Measurements from ENCODE around the gene PTPRS. TPM values are rescaled to one million over a fixed set of nuclear protein-coding genes. Genes with fewer than 3 reads are reported as not detected.
A peak's percentile ranks its signal among the peaks of the same experiment; 100 is the strongest.
"Not testable (repeated sequence)": the region's sequence is repeated elsewhere in the genome, so short reads cannot be mapped to it uniquely, and the experiment has no call there.

Gene PTPRS
- 44.8 TPM for polyA plus RNA-seq (ENCODE audit: insufficient read length)

DNA sequence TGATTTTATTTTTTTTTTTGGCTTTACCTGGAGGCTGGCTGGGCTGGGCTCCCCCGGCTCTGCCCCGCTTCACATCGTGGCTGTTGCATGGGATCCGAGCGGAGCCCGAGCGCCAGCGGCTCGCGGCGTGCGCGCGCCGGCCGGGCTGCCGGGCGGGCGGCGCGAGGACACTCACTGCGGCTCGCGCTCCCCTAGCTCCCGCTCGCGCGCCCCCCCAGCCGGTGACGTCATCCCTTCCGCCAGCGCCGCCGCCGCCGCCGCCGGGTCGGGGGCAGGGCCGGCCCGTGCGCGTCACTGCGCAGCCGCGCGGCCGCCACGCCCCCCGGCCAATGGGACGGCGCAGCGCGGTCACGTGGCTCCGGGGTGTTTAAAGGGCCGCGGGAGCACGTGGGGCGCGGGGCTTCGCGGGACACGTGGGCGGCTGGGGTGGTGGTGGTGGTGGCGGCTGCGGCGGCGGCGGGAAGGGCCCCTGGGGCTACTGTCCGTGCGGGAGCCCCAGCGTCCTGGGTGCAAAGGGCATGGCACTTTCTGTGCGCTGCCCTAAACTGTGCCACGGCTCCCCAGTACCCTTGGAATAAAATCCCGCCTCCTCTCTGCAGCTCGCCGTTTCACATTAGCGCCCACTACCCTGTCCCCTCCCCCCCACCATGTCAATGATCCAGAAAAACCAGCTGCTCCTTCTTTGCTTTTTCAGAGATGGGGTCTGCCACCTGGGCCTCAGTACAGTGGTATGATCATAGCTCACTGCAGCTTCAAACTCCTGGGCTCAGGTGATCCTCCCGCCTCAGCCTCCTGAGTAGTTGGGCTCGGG lies at the start of gene PTPRS:
TSS of gene PTPRS (minus strand) at position 176 of the 811 bp plus-strand sequence. CDS start 54,672 bp downstream, outside the sequence.
- peak; percentile 79 for DNase-seq

DNA sequence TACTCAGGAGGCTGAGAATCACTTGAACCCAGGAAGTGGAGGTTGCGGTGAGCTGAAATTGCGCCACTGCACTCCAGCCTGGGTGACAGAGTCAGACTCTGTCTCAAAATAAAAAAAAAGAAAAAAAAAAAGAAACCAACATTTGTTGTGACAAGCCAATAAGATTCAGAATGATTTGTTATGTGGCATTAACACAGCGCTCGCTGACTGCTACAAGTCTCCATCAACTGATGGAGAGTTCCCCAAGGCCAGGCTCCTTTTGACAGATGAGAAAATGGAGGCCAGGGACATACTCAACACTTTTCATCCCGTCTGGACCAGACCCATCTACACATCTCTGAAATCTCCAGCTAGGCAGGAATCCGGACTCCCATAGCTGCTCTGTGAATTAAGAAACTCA lies 48.7 kb upstream of the PTPRS start:
- no peak for DNase-seq

DNA sequence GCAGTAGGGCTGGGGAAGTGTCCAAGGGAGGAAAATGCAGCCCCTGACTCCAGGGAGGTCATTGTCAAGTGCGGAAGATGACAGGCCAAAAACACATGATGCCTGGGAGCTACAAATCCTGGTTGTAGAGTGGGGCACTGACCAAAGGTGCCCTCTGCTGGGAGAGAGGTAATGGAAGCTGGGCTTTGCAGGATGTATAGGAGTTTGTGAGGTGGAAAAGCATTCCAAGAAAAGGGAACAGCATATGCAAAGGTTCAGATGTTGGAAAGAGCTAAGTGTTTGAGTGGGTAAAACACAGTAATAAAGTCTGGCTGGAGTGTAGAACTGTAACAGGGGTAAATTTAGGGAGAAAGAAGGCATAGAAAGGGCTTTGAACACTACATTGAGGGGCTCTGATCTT lies 46.9 kb upstream of the PTPRS start:
- DNase-seq, result no peak

DNA sequence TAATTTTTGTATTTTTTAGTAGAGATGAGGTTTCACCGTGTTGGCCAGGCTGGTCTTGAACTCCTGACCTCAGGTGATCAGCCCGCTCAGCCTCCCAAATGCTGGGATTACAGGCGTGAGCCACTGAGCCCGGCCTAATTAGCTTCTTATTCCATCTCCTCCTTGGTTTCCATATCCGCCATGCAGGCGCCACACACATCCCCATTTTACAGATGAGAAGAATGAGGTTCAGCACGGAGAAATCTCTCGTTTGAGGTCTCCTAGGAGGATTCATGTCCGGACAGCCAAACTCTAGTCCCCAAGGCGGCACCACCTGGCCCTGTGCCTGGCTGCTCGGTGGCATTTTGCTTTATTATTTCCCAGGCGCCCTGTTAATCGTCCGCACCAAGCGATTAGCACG lies 46.2 kb upstream of the PTPRS start:
- DNase-seq, result no peak

DNA sequence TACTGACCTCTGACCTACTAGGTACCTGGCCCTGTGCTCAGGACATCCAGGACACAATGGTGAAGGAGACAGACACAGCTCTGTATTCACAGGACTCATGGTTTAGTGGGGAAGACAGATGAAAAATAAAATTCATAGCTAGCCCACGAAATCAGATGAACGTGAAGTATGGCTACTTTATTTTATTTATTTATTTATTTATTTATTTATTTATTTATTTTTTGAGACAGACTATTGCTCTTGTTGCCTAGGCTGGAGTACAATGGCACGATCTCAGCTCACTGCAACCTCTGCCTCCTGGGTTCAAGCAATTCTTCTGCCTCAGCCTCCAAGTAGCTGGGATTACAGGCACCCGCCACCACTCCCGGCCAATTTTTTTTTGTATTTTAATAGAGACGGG lies 40.6 kb upstream of the PTPRS start:
- DNase-seq, result not testable (repeated sequence)

DNA sequence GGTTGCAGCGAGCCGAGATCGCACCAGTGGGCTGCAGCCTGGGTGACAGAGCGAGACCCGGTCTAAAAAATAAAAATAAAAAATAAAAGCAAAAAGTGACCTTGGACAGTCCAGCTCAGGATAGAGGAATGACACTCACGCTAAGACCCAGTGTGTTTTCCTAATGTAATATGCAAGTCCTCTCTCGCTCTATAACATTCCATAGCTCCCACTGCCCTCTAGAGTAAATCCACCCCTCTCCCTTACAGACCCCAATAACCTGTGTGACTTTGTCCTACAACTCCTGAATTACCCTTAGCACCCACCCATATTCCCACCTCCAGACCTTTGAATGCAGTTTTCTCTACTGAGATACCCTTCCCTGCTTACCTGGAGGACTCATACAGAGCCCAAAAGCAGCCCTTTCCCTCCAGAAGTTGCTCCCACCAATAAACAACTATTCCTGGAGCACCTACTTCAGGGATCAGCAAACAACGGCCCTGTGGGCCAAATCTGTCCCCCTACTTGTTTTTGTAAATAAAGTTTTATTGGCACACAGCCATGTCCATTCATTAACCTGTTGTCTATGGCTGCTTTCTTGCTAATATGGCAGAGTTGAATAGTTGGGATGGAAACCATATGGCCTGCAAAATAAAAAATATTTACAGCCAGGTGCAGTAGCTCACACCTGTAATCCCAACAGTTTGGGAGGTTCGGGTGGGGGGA lies 39.8 kb upstream of the PTPRS start:
- no peak for DNase-seq

DNA sequence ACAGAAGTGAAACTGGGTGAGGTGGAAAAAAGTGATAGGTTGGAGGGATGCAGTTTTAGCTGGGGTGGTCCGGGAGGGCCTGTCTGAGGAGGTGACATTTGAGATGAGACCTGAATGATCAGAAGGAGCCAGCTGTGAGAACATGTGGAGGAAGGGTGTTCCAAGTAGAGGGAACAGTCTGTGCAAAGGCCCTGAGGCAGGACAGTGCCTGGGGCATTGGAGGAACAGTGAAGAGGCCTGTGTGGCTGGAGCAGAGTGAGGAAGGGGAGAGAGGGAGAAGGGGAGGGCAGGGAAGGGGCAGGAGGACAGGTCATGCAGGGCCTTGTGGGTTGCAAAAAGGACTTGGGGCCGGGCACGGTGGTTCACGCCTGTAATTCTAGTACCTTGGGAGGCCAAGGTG lies 36.3 kb upstream of the PTPRS start:
- no peak for DNase-seq

DNA sequence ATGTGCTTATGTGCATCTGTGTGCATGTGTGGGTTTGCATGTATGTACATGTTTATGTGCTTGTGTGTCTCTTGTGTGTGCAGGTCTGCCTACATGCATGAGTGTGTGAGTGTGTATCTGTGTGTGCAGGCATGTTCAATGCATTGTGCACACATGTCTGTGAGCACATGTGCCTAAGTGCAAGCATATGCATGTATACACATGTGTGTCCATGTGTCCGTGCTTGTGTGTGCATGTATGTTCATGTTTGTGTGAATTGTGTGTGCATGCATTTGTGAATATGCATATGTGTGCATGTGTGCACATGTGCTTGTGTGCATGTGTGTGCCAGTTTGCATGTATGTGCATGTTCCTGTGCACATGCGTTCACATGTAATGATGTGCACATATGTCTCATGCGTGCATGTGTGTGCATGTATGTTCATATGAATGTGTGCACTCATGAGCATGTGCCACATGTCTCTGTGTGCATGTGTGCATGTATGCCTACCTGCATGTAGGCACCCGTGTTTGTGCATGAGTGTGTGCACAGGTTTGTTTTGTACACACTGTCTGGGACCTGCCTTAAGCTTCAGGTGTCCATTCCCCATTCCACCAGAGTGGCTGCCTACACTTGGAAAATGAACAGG lies 32.1 kb upstream of the PTPRS start:
- DNase-seq, result no peak

DNA sequence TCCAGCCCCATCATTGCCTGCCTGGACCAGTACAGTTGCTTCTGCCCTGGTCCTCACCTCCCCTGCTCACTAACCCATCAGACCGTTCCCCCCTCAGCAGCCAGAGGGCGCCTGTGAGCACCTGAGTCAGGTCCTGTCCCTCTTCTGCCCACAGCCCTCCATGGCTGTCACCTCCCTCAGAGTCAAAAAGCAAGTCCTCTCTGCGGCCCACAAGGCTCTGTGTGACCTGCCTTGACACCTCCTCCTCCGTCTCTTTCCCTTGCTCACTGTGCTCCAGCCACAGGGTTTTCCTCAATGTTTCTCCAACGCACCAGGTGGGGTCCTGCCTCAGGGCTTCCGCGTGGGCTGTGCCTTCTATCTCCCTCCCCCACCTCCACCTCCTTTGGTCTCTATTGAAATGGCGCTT lies 29.4 kb upstream of the PTPRS start:
- no peak for DNase-seq

DNA sequence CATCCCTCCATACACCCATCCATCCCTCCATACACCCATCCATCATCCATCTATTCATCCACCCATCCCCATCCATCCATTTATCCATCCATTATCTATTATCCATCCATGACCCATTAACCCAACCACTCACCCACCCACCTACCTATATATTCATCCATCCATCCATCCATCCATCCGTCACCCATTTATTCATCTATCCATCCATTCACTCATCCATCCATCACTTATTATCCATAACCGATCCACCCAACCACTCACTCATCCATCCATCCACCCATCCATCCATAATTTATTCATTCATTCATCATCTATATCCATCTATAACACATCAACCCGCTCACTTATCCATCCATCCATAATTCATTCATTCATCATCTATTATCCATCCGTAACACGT lies 28.7 kb upstream of the PTPRS start:
- DNase-seq, result no peak

DNA sequence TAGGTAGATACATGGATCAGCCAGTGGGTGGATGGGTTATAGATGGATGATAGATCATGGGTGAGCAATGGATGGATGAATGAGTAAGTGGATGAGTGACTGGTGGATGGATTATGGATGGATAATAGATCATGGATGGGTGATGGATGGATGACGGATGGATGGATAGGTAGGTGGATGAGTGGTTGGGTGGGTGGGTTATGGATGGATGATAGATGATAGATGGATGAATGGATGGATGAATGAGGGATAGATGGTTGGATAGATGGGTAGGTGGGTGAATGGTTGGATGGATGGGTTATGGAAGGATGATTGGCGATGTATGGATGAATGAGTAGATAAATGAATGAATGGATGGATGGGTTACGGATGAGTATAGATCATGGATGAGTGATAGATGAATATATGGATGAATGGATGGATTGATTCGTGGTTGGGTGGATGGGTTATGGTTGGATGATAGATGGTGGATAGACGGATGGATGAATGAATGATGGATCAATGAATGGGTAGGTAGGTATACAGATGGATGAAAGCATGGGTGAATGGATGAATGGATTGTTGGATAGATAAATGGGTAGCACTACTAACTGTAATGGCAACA lies 27.0 kb upstream of the PTPRS start:
- no peak for DNase-seq

DNA sequence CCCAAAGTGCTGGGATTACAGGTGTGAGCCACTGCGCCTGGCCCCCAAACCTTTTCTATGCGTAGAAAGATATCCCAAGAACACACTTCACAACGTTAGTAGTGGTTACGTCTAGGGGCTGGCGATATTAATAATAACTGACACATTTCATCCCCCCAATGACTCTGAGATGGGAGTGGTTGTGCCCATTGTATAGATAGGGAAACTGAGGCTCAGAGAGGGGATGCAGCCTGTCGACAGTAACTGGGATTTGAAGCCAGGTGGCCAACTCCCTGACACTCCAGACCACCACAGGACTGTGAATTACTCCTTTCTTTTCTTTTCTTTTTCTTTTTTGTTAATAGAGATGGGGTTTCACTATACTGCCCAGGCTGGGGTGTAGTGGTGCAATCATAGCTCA lies 25.3 kb upstream of the PTPRS start:
- no peak for DNase-seq

DNA sequence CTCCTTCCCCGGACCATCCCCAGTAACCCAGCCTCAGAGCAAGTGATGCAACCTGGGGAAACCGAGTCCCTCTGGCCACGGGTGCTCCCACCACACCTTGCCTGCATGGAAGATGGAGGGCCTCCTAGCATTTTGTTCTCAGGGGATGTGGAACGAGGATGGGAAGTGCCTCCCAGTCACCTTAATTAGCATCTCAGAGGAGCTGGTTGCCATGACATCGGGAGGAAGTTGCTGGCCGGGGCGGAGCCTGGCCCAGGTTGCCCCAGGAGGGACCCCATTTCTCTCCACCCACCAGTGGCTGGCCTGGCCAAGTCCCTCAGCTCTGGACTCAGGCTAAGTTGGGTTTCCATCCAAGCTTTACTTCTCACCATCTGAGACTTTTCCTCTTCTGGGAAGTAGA lies 24.1 kb upstream of the PTPRS start:
- DNase-seq, result no peak

DNA sequence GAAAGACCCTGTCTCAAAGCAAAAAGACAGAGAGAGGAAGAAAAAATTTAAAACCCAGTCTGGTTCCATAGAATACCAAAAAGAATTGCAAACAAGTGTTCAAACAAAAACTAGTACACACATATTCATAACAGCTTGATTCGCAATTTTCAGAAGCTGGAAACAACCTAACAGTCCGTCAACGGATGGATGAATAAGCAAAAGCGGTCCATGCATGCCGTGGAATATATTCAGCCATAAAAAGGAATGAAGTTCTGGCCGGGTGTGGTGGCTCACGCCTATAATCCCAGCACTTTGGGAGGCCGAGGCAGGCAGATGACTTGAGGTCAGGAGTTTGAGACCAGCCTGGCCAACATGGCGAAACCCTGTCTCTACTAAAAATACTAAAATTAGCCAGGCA lies 21.2 kb upstream of the PTPRS start:
- DNase-seq, result not testable (repeated sequence)

DNA sequence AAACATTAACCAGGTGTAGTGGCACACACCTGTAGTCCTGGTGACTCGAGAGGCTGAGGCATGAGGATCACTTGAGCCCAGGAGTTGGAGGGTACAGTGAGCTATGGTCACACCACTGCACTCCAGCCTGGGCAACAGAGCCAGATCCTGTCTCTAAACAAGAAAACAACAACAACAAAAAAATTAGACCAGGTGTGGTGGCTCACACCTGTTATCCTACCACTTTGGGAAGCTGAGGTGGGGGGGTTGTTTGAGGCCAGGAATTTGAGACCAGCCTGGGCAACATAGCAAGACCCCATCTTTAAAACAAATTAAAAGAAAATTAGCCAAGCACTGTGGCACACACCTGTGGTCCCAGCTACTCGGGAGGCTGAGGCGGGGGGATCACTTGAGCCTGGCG lies 20.8 kb upstream of the PTPRS start:
- no peak for DNase-seq

DNA sequence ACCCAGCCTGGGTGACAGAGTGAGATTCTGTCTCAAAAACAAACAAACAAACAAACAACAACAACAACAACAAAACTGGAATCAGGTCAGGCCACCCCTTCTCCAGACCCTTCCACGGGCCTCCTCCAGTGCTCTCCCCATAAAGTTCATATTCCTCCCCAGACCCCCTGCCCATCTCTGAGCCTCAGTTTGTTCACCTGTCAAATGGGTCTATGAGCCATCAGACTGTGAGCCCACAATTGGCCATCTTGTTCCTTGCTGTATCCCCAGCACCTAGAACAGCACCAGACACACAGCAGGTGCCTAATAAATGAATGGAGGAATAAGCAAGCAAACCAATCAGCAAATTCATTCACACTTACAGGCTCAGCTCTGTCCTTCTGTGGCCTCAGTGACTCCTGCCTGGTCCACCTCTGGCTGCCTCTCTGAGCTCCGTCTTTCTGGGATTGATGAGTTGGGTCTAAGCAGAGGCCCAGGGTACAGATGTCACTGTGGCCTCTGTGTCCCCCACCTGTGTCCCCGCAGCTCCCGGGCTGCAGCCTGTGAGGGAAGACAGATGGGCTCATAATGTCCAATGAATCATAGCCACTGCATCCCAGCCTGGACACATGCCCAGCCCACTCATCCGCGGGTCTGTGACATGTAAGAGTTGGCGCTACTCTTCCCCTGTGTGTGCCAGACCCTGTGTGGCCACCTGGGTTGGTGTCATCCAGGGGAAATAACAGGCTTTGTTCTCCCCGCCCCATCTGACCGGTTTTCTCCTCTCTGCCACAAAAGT lies 19.6 kb upstream of the PTPRS start:
- no peak for DNase-seq

DNA sequence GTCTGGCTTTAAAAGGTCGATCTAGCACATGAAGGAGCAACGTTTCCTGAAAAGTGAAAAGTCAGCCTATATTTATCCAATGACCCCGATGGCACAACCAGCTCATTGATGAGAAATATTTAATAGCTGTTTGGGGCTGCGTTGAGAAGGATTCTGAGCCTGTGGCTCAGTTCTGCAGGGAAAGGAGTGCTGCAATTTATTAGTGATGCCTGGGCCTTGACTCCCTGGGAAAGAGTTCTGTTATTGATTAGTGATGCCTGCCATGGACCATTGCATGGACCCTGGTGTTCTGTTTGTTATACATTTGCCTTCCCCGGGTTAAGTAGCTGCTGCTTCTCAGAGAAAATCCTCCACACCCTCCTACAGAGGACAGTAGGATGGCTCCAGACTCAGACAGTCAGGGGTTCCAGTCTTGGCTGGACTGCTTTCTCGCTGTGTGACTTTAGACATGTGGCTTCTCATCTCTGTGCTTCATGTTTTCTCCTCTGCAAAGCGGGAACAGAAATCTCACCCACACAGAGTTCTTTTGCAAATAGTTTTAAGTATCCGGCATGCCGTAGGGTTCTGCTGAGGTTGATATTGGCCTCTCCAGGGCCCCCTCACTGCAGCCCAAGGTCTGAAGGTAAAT lies 17.7 kb upstream of the PTPRS start:
- no peak for DNase-seq

DNA sequence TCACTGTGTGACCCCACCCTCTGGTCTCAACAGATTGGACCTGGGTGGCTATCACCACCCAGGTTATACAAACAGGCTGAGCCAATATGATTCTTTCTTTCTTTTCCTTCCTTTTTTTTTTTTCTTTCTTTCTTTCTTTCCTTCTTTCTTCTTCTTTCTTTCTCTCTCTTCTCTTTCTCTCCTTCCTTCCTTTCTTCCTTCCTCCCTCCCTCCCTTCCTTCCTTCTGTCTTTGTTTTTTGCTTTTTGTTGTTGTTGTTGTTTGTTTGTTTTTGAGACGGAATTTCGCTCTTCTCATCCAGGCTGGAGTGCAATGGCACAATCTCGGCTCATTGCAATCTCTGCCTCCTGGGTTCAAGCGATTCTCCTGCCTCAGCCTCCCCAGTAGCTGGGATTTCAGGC lies 17.0 kb upstream of the PTPRS start:
- no peak for DNase-seq

DNA sequence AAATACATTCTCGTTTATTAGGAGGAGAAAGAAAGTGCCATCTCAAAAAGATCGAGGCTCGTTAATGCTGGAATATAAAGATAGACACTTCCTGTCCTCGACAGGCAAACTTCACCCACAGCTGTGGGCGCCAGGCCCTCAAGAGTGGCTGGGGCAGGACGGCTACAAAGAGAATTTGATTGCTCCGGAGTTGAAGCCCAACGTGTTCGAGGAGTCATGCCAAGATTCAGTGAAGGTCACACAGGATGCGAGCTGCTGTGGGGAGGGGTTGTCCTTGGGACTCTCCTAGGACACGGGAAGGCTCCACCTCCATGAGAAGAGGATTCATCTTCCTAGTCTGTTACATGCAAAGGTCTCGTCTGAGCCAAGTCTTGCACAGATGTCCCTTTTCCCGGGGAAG lies 16.3 kb upstream of the PTPRS start:
- no peak for DNase-seq

DNA sequence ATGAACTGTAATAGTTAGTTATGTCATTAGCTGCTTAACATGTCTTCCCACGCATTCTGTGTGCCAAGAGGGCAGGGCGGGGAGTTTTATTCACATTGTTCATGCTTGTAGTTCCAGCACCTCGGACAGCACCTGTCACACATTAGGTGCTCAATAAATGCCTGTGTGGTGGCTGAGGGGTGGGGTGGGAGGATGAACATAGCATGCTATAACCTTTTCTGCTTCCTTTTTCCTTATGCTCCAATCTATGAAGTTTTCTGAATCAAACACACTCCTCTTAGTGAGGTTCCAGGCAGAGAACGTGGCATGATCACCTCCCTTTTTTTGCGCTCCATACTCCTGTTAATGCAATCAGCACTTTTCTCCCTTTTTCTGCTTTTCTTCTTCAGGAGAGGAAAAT lies 15.8 kb upstream of the PTPRS start:
- no peak for DNase-seq

DNA sequence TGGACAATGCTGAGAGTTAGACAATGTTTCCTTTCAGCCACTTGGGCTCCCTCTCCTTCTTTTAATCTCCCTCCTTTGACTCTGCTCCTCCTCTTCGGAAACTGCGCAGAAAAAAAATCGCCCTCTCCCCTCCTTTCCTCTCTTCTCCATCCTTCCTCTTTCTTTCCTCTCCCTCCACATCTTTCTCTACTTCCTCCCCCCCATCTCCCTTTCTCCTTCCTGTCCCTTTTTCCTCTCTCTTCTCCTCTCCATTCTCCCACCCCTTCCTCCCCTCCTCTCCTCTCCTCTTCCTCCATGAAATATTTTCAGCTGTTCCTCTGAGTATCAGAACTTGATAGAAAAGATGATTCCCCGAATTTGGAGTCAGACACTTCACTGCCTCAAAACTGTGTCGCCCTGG lies 15.1 kb upstream of the PTPRS start:
- no peak for DNase-seq

DNA sequence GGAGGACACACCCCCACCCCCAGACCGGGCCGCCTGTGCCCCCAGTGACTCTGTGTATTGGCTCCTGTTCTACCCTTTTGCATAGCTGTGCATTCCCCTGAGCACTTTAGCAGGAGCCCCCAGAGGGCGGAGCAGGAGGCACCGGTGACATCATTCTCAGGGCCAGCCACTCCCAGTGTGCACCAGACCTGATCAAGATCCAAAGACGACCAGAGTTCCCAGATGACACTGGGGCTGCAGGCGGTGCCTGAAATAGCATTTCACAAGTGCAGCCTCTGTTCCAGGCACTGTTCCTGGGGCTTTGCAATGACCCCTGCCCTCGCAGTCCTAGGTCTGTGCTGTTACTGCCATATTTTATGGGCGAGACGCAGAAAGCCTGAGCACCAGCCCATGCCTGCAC lies 14.5 kb upstream of the PTPRS start:
- DNase-seq, result no peak

Measured in hindlimb muscle (tissue), 1 donor.